ENCODE results near the gene STRN.
"Not testable (repeated sequence)": the region's sequence is repeated elsewhere in the genome, so short reads cannot be mapped to it uniquely, and the experiment has no call there.

Gene STRN

GRCh38 chr2:36902385-36903120 lies 63.8 kb downstream of the STRN start:
- DNase-seq: no peak

DNA sequence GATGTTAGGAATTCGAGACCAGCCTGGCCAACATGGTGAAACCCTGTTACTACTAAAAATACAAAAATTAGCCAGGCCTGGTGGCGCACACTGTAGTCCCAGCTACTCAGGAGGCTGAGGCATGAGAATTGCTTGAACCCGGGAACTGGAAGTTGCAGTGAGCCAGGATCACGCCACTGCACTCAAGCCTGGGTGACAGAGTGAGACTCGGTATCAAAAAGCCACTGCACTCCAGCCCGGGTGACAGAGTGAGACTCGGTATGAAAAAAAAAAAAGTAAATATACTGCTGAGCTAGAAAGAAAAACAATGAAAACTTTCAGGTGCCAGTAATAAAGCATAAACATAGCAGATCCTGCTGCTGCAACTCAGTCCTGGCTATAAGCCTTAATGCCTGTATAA lies 73.5 kb downstream of the STRN start:
- no peak for DNase-seq

- no peak for DNase-seq
Measured at GRCh38 chr2:36889795-36890194, 76.5 kb downstream of the STRN start.

DNA sequence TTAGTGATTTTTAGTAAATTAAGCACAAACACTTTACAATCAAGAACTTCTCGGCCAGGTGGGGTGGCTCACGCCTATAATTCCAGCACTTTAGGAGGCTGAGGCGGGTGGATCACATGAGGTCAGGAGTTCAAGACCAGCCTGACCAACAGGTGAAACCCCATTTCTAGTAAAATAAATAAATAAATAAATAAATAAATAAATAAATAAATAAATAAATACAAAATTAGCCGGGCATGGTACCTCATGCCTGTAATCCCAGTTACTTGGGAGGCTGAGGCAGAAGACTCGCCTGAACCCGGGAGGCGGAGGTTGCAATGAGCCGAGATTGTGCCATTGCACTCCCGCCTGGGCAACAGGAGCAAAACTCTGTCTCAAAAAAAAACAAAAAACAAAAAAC lies 79.2 kb downstream of the STRN start:
- DNase-seq: not testable (repeated sequence)

- no peak for DNase-seq
Measured at GRCh38 chr2:36886664-36887063, 79.7 kb downstream of the STRN start.

DNA sequence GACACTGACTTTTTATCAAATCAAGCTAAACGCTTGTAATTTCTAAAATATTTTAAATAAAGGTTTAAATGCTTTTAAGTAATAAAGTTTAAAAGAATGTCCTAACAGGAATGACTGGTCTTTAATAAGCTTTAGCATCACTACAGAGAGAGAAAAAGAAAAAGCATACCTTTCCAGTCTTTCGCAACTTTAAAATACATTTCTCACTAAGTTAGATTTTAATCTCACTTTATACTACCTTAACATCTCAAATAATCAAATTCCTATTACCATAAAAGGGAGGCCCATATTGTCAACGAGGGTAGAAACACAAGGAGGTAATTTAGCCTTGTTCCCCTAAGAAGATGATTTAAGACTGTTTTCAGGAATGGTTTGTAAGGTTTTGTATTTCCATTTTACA lies 80.7 kb downstream of the STRN start:
- no peak for DNase-seq

DNA sequence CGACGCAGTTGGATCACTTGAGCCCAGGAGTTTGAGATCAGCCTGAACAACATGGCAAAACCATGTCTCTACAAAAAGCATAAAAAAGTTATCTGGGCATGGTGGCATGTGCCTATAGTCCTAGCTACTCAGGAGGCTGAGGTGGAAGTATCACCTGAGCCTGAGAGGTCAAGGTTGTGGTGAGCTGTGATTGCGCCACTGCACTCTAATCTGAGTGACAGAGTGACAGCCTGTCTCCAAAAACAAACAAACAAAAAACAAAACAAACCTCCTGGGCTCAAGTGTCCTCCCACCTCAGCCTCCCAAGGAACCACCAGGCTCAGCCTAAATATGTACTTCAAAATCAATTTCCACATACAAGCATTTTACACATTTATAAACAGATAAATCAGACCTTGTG lies 83.8 kb downstream of the STRN start:
- no peak for DNase-seq

DNA sequence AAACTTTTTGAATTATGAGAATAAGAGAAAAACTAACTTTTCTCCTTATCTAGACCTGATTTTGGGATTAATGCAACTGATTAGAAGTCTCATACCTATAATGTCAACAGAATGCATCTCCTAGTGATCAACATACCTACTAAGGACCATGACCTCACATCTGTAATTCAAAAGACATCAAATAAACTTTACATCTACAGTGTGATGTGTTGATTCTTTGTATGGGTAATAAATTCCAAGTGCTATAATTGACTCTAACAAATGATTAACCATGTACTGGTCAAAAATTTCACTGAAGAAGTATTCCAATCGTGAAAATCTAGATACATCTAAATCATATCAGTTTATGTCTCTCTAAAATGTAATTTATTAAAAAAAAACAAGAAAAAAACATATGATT lies 84.5 kb downstream of the STRN start:
- no peak for DNase-seq

- no peak for DNase-seq
Measured at GRCh38 chr2:36878429-36878828, 87.9 kb downstream of the STRN start.

DNA sequence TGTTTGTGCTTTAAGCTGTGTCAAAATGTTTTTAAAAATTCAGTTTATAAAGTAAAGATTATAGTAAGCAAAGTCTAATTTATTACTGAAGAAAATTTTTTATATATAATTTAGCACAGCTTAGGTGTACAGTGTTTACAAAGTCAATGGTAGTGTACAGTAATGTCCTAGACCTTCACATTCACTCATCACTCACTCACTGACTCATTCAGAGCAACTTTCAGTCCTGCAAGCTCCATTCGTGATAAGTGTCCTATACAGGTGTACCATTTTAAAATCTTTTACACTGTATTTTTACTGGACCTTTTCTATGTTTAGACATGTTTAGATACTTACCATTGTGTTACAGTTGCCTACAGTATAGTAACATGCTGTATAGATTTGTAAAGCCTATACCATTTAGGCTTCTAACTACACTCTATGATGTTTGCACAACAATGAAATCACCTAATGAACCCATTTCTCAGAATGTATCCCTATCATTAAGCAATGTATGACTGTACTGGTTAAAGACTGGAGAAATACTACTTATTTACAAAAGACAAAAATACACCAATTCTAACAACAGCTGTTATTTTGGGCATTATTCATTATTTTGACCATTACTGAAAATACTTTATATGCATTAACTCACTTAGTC lies 95.1 kb downstream of the STRN start:
- DNase-seq: no peak

- no peak for DNase-seq
Measured at GRCh38 chr2:36869606-36870005, 96.7 kb downstream of the STRN start.

DNA sequence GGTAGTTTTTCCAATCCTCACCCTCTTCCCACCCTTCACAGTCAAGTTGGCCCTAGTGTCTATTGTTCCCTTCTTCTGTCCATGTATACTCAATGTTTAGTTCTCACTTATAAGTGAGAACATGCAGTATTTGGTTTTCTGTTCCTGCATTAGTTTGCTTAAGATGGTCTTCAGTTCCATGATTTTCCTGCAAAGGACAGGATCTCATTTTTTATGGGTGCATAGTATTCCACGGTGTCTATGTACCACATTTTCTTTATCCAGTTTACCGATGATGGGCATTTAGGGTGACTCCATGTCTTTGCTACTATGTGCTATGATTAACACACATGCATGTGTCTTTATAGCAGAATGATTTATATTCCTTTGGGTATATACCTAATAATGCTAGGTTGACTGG lies 104.4 kb downstream of the STRN start:
- DNase-seq: no peak

DNA sequence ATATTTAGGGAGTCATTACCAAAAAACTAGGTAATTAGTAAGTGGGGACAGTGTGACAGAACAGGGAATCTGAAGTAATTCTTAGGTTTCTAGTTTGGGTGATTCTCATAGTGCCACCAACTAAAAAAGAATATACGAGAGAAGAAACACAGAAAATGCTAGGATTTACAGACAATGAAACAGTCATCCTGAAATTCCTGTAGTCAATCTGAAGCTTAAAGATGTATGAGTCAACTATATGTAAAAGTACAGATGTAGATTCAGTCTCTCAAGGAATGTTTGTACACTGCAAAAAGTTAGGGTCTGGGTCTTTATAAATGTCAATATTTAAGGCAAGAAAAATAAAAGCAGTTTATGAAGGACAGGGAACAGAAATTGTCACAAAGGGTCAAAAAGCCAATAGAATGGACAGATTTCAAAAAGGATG lies 107.0 kb downstream of the STRN start:
- DNase-seq: no peak

DNA sequence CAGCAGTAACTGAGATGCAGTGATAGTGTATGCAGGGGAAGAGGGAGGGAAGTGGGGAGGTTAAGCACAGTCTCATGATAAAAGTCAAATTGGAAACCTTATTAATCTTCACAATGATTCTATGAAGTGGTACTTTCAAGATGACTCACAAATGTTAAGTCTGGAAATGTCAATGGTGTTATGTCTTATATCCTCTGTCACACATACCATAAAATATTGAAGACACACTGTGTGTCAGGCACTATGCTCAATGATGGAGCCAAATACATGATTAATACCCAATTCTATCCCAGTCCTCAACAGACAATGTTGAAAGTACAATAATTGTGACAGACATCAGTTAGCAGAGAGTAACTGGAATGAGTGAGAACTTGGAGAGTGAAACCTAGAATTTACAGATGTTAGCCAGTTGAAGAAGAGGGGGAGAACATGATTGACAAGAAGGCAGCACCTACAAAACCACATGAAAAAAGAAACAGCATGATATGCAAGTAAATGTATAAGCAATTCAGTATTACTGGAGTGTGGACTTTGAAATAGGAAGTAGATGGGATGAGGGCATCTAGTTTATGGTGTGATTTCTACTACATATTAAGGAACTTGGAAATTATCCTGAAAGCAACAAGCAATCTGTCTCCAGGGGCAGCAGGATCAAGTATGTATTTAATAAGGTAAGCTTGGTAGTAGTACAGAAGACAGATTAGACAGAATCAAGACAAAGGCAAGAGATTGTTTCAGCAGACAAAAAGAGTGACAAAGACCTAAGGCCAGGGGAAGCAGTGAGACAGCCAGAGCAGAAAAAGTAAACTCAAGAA lies 107.6 kb downstream of the STRN start:
- DNase-seq: no peak

DNA sequence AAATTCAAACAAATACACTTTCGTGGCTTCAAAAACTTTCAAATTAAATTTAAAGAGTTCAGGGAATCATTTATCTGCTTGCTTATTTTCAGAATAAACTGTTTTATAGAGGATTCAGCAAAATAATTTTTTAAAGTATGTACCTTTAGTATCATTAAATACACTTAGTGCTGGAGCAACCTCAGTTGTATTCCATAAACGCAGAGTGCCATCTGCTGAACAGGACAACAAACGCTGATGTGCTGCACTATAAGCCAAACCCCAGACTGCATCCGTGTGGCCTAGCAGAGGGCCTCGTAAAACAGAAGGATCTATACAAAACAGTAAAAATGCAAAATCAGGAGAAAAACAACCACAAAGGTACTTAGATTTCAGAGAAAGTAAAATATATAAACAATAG lies 108.6 kb downstream of the STRN start:
- DNase-seq: no peak

DNA sequence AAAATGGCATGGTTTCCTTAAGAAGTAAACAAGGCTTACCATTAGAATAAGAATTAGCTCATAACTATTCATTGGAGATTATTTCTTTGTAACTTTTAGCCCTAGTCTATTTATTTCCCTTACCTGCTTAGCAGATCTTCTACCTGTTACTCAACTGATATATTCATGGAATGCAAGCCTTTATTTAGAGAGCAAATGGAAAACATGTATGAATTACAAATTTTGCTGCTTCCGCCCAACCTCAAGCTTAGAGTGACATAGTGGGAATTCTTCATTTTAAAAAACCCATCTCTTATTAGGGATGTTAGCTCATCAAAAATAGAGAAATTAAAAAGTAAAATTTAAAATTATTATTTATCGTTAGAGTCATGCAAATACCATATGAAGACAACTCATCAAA lies 110.9 kb downstream of the STRN start:
- DNase-seq: no peak

GRCh38 chr2:36854241-36854640 lies 112.1 kb downstream of the STRN start:
- DNase-seq: no peak

DNA sequence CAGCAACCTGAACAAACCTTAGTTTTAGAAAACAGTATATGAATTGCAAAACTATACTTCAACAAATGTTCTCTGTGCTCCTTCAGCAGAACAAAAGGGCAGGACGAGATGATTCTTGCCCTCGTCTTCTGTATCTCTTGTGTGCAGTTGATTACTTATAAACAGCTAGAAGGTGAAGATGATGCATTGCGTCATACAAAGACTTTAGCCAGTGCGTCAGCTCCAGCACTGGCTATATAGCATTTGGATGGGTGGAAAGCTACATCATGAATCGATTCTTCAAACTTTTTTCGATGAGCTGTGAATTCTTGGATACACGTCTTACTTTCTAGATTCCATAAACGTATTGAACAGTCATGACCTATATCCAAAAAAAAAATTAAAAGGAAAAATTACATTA lies 117.1 kb downstream of the STRN start:
- no peak for DNase-seq

DNA sequence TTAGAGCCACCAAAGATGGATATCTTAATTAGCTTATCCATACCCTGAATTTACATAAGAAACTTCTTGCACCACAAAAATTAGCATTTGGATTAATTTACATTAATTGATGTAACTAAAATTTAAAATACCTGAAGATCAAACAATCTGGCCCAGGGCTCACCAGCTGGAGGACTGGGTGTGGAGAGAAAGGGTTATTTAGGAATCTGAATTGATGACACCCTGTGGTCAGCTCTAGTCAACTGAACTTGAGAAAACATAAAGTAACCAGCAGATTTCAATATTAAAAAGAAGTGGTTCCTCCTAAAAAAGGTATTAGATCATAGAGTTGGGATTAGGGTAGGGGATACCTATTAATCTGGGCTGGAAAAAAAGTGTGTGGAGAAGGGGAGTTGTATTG lies 122.5 kb downstream of the STRN start:
- DNase-seq: no peak

GRCh38 chr2:36839976-36840617 lies 126.2 kb downstream of the STRN start:
- no peak for DNase-seq

DNA sequence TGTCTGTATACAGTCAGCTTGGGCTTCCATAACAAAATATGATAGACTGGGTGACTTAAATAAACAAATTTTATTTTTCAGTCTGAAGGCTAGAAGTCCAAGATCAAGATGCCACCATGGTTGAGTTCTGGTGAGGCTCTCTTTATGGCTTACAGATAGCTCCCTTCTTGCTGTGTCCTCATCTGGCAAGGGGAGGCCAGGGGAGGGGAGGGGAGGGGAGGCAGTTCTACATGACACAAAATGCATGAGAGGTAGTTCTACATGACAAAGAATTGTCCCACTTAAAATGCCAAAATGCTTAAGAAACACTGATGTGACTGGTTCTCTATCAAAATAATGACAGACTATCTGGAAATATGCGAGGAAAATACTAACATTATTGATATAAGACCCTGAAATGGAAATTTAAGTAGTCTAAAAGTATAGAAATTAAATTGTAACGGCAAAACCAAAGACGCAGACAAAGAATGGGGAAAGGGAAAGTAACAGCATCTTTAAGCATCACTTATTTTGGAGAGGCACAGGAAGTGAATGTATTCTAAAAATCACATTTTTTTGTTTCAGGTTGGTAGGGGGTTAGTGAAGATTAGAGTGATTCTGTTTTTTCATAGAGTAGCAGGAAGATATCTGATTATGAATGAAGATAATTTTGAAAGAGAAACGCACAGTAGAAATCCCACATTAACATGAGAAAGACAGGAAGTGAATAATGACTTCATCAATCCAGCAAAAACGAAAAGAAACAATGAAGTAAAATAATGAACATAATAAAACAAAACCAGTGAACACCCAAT lies 131.4 kb downstream of the STRN start:
- no peak for DNase-seq

DNA sequence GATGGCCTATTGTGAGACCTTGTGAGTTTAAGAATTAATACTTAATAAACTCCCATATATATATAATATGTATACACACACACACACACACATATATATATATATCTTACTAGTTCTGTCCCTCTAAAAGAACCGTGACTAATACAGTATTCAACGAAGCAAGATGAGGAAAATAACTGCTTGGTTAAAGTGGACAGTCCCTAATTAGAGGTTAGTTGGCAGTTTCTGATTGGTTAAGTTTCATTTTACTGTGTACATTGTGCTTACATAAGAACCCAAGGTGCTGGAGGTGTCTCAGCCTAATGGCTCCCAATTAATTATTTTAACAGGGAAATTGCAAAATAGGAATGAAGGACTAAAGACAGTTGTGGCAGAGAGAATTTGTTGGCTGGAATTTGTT lies 132.1 kb downstream of the STRN start:
- DNase-seq: no peak

DNA sequence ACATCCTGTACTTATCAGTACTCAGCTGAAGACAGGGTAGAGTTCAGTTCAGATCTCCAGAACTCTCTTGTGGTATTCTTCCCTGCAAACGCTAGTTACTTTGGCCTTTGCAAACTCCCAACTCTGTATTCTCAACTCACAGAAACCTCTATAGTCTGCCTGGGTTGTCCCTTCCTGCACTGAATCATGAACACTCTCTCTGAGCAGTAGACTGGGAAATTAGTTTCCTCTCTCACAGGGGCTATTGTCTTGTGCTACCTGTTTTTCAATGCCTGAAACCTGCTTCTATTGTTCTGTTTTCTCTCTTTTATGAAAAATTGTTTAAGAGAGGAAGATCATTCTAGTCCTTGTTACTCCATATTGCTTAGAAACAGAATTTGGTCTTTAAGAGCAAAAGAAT lies 135.2 kb downstream of the STRN start:
- no peak for DNase-seq

Measured in retina (tissue), 1 donor.